H1 (cell line): ENCODE measurements around the gene OR5B2. TPM values are rescaled to one million over a fixed set of nuclear protein-coding genes. Genes with fewer than 3 reads are reported as not detected.

Experiments
- BACH1 ChIP-seq: IDR thresholded peaks from 2 replicates; pipeline ENCODE4 v1.6.1; 2012; ENCODE audit warnings: low read length, improper control_type of control experiment
- CHD1 ChIP-seq: IDR thresholded peaks from 2 replicates; pipeline ENCODE4 v1.6.1; 2012; ENCODE audit warnings: low read depth, low read length, improper control_type of control experiment
- HDAC2 ChIP-seq, 2 experiments: fragments of 300-600 bp in 1 of 2; sonication (generic) in 1 of 2; IDR thresholded peaks; 2 replicates each; pipeline ENCODE4 v1.6.1; 2011 to 2012; ENCODE audit warnings: low read depth in 2 of 2, low read length in 2 of 2, mild to moderate bottlenecking in 2 of 2, moderate library complexity in 2 of 2, borderline replicate concordance in 1 of 2, inconsistent platforms in 1 of 2
- HDAC6 ChIP-seq: IDR thresholded peaks from one replicate; pipeline ENCODE4 v1.7.1; 2012; ENCODE audit warnings: low read depth, mild to moderate bottlenecking, inconsistent platforms, low read length, moderate library complexity
- KDM4A ChIP-seq: IDR thresholded peaks from one replicate; pipeline ENCODE4 v1.7.1; 2012; ENCODE audit warnings: low read depth, mild to moderate bottlenecking, moderate library complexity, low read length, inconsistent platforms; ENCODE audit not compliant: severe bottlenecking
- RAD21 ChIP-seq, 2 experiments: IDR thresholded peaks in 1 of 2; conservative IDR thresholded peaks in 1 of 2; 2 replicates each; pipeline ENCODE4 v1.6.1; 2011; ENCODE audit warnings: low read depth in 2 of 2, low read length in 2 of 2, improper control_type of control experiment in 1 of 2, inconsistent platforms in 1 of 2, mild to moderate bottlenecking in 1 of 2, moderate library complexity in 1 of 2
- RBBP5 ChIP-seq: IDR thresholded peaks from 2 replicates; pipeline ENCODE4 v1.7.1; 2012; ENCODE audit warnings: low read depth, mild to moderate bottlenecking, inconsistent platforms, low read length, moderate library complexity, borderline replicate concordance
- polyA plus RNA-seq, 7 experiments: library from polyadenylated mRNA; depleted of rRNA in 3 of 7; stranded (reverse) in 5 of 7; unstranded in 2 of 7; fragments of >200 nt in 5 of 7; fragments of 200-250 nt in 2 of 7; gene quantifications; 1 replicate in 5 of 7; 2 replicates in 1 of 7; 4 replicates in 1 of 7; pipeline versions ENCODE4 v1.2.1 to v1.2.3, GENCODE V29; 2011 to 2013; ENCODE audit warnings: missing spikeins in 2 of 7, mixed read lengths in 2 of 7
- total RNA-seq: library from RNA; stranded (reverse); fragmentation: NEBNext Ultra II Directional; extraction: Animal tissue kit (Norgen Biotek cat#: 25700); gene quantifications from 2 replicates; pipeline ENCODE4 v1.2.1, GENCODE V29; 2021
- TF ChIP-seq, protein P1 (sequence below): fragments of 300-600 bp; sonication (generic); IDR thresholded peaks from 2 replicates; pipeline ENCODE4 v1.7.1; 2012; ENCODE audit warnings: low read length, moderate library complexity, mild to moderate bottlenecking, inconsistent platforms; ENCODE audit not compliant: insufficient replicate concordance

The OR5B2 gene
- total and polyA plus RNA-seq, 2 of the 8 experiments (the other 6 are each of a cell fraction or from before 2014, with no cell fraction given) = 0.06 TPM; not detected in 1

DNA sequence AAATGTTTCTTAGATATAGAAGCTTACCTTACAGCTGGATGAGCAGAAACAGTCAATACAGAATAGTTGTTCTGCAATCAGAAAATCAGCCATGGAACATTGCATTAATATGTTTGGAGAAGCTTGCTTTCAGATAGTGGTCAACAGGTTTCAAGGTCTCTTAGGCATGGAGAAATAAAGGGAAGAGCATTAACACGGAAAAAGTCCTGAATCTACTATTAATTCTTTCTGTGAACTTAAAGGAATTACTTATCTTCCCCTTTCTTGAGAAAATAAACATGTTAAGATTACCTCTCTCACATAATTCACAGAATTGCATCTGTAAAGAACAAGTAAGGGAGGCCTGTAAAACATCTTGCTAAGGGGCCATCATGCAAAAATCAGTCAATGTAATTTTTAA is 21.1 kb downstream of the OR5B2 start, which contains the start of gene OR5B3 (continued):
- TF ChIP-seq, protein P1, sequence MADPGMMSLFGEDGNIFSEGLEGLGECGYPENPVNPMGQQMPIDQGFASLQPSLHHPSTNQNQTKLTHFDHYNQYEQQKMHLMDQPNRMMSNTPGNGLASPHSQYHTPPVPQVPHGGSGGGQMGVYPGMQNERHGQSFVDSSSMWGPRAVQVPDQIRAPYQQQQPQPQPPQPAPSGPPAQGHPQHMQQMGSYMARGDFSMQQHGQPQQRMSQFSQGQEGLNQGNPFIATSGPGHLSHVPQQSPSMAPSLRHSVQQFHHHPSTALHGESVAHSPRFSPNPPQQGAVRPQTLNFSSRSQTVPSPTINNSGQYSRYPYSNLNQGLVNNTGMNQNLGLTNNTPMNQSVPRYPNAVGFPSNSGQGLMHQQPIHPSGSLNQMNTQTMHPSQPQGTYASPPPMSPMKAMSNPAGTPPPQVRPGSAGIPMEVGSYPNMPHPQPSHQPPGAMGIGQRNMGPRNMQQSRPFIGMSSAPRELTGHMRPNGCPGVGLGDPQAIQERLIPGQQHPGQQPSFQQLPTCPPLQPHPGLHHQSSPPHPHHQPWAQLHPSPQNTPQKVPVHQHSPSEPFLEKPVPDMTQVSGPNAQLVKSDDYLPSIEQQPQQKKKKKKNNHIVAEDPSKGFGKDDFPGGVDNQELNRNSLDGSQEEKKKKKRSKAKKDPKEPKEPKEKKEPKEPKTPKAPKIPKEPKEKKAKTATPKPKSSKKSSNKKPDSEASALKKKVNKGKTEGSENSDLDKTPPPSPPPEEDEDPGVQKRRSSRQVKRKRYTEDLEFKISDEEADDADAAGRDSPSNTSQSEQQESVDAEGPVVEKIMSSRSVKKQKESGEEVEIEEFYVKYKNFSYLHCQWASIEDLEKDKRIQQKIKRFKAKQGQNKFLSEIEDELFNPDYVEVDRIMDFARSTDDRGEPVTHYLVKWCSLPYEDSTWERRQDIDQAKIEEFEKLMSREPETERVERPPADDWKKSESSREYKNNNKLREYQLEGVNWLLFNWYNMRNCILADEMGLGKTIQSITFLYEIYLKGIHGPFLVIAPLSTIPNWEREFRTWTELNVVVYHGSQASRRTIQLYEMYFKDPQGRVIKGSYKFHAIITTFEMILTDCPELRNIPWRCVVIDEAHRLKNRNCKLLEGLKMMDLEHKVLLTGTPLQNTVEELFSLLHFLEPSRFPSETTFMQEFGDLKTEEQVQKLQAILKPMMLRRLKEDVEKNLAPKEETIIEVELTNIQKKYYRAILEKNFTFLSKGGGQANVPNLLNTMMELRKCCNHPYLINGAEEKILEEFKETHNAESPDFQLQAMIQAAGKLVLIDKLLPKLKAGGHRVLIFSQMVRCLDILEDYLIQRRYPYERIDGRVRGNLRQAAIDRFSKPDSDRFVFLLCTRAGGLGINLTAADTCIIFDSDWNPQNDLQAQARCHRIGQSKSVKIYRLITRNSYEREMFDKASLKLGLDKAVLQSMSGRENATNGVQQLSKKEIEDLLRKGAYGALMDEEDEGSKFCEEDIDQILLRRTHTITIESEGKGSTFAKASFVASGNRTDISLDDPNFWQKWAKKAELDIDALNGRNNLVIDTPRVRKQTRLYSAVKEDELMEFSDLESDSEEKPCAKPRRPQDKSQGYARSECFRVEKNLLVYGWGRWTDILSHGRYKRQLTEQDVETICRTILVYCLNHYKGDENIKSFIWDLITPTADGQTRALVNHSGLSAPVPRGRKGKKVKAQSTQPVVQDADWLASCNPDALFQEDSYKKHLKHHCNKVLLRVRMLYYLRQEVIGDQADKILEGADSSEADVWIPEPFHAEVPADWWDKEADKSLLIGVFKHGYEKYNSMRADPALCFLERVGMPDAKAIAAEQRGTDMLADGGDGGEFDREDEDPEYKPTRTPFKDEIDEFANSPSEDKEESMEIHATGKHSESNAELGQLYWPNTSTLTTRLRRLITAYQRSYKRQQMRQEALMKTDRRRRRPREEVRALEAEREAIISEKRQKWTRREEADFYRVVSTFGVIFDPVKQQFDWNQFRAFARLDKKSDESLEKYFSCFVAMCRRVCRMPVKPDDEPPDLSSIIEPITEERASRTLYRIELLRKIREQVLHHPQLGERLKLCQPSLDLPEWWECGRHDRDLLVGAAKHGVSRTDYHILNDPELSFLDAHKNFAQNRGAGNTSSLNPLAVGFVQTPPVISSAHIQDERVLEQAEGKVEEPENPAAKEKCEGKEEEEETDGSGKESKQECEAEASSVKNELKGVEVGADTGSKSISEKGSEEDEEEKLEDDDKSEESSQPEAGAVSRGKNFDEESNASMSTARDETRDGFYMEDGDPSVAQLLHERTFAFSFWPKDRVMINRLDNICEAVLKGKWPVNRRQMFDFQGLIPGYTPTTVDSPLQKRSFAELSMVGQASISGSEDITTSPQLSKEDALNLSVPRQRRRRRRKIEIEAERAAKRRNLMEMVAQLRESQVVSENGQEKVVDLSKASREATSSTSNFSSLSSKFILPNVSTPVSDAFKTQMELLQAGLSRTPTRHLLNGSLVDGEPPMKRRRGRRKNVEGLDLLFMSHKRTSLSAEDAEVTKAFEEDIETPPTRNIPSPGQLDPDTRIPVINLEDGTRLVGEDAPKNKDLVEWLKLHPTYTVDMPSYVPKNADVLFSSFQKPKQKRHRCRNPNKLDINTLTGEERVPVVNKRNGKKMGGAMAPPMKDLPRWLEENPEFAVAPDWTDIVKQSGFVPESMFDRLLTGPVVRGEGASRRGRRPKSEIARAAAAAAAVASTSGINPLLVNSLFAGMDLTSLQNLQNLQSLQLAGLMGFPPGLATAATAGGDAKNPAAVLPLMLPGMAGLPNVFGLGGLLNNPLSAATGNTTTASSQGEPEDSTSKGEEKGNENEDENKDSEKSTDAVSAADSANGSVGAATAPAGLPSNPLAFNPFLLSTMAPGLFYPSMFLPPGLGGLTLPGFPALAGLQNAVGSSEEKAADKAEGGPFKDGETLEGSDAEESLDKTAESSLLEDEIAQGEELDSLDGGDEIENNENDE = no peak
- TF ChIP-seq CHD1 = no peak
- TF ChIP-seq BACH1 = no peak
- no peak for TF ChIP-seq HDAC2 (IDR thresholded peaks at IDR 0.05; ENCODE audit: borderline replicate concordance in 1 of 2, low read depth in 2 of 2, low read length in 2 of 2)
- no peak for TF ChIP-seq RBBP5
- TF ChIP-seq HDAC6 = no peak
- no peak for TF ChIP-seq KDM4A
- no peak for TF ChIP-seq RAD21 (IDR thresholded peaks at IDR 0.05 in 1 of 2, conservative IDR thresholded peaks at IDR 0.05 in 1 of 2; ENCODE audit: low read depth in 2 of 2, low read length in 2 of 2)
